ENCODE data around the gene NFKB1.
A peak's percentile ranks its signal among the peaks of the same experiment; 100 is the strongest.
"Not testable (repeated sequence)": the region's sequence is repeated elsewhere in the genome, so short reads cannot be mapped to it uniquely, and the experiment has no call there.

NFKB1 gene

DNA sequence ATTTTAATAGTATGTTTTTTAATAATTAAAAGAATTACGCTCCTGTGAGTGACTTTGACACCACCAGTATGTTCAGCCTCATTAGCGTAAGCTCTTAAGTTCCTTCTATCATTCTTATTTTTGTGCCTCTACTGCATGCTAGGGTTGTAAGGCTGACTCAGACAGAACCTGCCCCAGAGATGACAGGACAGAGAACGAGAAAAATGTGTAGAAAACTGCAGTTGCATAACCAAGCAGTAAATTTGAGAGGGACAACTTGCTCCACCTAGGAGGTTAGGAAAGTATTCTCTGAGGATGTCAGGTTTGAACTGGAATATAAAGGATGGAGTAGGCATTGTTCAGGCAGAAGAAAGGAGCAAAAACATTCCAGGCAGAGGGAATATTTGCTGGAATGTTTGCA is 98.7 kb downstream of the NFKB1 start:
- no peak for DNase-seq (ENCODE audit: low read depth)

- no peak for DNase-seq (ENCODE audit: low read depth)
These were observed 99.5 kb downstream of the NFKB1 start for GRCh38 chr4:102600689-102601088.

GRCh38 chr4:102601586-102602227 is 100.5 kb downstream of the NFKB1 start:
- DNase-seq (ENCODE audit: low read depth) = no peak

DNA sequence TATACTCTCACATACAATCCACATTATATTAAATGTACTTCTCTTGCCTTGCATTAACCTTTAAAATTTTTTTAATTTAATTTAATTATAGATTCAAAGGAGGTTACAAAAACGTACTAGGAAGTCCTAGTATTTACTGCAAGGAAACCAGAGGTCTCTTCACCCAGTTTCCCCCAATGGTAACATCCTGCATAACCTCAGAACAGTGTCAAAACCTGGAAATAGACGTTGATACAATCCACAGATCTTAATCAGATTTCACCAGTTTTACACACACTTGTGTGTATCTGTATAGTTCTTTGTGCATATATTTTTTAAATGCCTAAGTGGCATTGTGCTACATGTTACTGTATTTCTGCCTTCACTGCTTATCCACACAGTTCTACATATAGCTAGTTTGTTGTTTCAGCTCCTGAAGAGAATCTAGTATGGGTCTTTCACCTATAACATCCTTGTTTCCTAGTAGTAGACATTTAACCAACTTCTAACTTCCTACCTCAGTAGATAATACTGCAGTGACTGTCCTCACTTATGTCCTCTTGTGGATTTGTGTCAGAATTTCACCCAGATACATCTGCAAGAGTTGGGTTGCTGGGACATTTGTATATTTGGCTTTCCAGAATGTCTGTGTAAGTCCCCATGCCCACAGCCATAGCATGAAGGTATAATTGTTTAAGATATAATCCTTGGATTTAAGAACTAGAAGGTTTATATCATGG is 103.2 kb downstream of the NFKB1 start:
- no peak for DNase-seq (ENCODE audit: low read depth)

DNA sequence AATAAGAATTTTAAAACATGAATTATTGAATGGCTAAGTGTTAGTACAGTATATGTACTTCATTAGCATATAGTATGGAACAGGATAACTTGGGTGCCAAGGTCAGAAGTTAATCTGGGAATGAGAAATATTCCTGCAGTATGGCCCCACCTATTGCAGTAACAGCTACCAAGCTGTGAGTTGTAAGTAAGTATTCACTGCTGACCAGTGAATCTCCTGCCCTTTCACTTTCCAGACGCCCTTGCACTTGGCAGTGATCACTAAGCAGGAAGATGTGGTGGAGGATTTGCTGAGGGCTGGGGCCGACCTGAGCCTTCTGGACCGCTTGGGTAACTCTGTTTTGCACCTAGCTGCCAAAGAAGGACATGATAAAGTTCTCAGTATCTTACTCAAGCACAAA is 105.1 kb downstream of the NFKB1 start:
- no peak for DNase-seq (ENCODE audit: low read depth)

- DNase-seq (ENCODE audit: low read depth) = no peak
These were observed 105.8 kb downstream of the NFKB1 start for GRCh38 chr4:102606846-102607450.

DNA sequence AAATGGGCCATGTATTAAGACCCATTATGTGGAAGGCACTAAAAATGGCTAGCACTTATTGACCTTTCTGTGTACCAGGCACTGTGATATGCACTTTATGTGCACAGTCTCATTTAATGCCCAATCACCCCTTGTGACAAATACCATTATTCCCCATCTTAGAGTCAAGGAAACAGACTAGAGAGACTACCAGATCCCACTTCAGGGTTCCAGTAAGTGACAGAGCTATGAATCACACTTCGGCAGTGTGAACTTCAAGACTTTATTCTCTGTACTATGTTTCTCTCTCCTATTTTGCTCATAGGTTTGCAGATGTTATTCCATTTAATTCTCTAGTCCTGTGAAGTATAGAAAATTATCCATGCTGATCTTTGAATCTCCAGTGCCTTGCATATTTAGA is 107.0 kb downstream of the NFKB1 start:
- no peak for DNase-seq (ENCODE audit: low read depth)

DNA sequence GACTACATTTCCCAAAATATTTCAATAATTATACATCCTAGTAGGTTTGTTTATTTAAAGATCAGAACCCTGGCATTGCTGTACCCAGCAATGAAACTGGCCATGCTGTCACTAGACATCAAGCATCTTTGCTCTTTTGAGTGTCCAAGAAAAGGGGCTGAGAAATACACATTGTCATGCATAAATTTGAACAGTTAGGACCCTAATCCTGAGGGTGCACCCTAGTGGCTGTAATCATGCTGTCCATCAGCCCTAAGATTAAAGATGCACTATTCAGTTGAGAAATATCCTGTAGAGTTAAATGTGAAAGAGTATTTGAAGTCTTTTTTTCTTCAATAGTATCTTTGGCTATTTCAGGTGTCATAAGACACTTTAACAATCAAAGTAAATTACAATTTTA is 108.8 kb downstream of the NFKB1 start:
- no peak for DNase-seq (ENCODE audit: low read depth)

GRCh38 chr4:102610476-102610875 is 109.3 kb downstream of the NFKB1 start:
- no peak for DNase-seq (ENCODE audit: low read depth)

- no peak for DNase-seq (ENCODE audit: low read depth)
These were observed 111.1 kb downstream of the NFKB1 start for GRCh38 chr4:102612210-102612609.

DNA sequence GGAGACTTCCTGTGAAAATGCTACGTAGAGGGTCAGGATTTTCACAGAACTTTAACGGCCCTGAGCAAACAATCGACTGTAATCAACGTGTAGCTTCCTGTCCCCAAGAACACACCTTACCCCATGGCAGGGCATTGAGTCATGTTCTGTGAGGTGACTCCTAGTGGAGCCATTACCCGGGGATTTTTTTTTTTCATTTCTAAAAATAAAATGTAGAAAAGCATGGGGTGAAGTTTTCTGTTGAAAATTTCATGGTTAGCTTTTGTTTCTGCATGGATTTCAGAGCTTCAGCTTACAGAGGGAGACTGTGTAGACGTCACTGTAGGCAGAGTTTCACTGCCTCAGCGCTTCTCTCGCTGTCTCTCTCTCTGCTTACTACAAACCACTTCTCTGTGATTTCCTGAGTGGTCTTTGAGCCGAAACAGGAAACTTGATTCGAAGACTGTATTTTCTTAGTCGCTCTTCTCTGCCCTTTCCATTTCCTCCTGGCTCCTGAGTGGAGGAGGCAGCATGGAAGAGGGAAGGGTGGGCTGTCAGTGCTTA is 111.7 kb downstream of the NFKB1 start:
- DNase-seq (ENCODE audit: low read depth) = no peak

DNA sequence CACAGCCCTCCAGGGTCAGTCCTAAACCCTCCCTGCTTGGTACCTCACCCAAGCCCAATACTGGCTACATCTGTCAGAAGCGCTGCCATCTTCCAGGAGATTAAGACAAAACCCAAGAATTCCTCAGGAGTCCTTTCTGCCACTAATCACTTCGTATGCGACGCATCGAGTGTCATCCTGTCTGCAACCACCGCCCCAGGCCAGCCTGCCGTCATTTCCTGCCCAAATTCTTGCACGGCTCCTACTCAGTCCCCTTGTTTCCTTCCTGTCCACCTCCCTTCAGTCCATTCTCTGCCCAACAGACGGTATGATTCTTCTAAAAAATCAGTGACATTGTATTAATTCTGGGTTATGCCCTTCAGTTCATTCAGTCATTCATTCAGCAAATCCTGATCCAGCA is 113.6 kb downstream of the NFKB1 start:
- no peak for DNase-seq (ENCODE audit: low read depth)

DNA sequence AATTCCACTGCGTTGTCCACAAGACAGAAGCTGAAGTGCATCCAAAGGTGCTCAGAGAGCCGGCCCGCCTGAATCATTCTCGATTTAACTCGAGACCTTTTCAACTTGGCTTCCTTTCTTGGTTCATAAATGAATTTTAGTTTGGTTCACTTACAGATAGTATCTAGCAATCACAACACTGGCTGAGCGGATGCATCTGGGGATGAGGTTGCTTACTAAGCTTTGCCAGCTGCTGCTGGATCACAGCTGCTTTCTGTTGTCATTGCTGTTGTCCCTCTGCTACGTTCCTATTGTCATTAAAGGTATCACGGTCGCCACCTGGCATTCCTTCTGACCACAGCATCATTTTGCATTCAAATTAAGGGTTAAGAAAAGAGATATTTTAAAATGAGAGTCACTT is 115.5 kb downstream of the NFKB1 start:
- DNase-seq (ENCODE audit: low read depth) = no peak

DNA sequence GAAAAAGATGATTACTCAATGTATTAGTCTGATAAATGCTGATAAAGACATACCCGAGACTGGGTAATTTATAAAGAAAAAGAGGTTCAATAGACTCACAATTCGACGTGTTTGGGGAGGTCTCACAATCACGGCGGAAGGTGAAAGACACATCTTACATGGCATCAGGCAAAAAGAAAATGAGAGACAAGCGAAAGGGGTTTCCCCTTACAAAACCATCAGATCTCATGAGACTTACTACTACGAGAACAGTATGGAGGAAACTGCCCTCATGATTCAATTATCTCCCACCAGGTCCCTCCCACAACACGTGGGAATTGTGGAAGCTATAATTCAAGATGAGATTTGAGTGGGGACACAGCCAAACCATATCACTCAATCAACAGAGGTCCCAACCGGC is 117.9 kb downstream of the NFKB1 start:
- DNase-seq (ENCODE audit: low read depth) = not testable (repeated sequence)

- not testable (repeated sequence) for DNase-seq (ENCODE audit: low read depth)
These were observed 118.8 kb downstream of the NFKB1 start for GRCh38 chr4:102619776-102620631.

DNA sequence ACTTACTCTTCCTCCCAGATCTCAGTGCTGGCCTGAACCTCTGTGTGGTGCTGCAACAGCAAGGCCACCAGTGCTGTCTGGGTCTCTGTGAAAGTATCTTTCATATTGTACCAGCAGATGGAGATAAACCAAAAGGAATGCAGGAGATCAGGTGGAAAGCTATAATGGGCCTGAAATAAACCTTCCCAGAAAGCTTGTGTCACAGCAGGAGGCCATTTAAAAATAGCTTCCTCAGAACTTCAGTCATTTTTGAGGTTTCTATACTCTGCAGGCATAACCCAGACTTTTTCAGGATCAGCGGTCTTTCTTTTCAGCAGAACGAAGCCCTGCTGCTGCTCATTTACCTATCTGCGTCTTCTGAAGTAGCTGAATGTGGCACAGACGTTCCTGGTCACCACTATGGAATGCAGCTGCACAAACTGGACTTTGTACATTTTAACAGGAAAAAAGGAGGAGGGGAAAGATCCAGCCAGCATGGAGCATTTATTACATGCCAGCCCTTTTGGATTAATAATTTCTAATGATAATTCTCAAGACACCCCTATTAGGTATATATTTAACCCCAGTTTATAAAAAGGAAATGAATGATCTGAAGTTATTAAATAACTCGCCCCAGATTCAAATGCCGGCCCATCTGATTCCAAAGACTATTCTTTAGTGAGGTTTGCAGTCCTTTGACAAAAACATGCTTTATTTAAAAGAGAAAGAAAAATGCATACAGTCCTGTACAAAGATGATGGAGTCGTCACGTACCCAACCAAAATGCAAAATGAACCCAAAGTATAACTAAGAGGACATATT is 119.7 kb downstream of the NFKB1 start:
- peak; percentile 50 for DNase-seq (ENCODE audit: low read depth)

- no peak for DNase-seq (ENCODE audit: low read depth)
These were observed 122.5 kb downstream of the NFKB1 start for GRCh38 chr4:102623622-102624021.

DNA sequence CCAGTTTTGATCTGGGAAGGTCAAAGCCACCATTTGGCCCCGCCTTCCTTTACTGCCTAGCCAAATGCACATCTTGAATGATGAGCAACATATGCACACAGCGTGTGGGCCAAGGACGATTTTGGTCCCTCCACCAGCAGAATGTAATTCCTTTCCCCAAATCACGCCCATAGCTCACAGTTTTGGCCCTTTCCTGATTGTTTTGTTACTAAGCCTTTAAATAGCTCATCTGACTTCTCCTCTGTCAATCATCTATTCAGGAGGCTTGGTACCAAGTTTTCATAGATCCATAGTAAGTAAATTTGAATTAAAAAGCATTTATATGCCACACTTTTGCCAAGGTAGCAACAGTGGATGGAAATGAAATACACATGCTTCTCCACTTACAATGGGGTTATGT is 123.3 kb downstream of the NFKB1 start:
- no peak for DNase-seq (ENCODE audit: low read depth)

DNA sequence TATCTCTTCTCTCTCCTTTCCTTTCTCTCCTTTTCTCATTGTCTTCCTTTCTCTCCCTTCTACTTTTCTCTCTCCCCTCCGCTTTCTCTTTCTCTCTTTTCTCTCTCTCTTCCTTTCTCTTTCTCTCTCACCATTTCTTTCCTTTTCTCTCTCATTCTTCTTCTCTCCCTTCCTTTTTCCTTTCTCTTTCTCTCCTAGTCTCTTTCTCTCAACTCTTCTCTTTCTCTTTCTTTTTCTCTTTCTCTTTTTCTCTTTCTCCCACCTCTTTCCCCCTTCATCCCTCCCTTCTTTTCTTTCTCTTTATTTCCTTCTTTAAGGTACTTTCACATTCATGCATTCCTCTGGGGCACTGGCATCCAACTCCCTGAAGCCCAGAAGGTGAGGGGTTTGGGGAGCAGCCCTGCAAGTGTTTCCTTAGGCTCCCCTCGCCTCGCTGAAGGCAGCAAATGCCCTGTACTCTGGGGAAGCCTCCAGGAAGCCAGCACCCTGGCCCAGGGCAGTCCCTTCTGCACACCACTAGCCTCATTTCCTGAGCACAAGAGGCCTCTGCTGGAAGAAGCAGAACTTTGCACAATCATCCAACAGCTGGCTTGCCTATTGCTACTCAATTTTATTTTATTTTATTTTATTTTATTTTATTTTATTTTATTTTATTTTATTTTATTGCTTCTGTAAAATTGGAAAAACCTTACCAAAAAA is 124.2 kb downstream of the NFKB1 start:
- DNase-seq (ENCODE audit: low read depth) = no peak

DNA sequence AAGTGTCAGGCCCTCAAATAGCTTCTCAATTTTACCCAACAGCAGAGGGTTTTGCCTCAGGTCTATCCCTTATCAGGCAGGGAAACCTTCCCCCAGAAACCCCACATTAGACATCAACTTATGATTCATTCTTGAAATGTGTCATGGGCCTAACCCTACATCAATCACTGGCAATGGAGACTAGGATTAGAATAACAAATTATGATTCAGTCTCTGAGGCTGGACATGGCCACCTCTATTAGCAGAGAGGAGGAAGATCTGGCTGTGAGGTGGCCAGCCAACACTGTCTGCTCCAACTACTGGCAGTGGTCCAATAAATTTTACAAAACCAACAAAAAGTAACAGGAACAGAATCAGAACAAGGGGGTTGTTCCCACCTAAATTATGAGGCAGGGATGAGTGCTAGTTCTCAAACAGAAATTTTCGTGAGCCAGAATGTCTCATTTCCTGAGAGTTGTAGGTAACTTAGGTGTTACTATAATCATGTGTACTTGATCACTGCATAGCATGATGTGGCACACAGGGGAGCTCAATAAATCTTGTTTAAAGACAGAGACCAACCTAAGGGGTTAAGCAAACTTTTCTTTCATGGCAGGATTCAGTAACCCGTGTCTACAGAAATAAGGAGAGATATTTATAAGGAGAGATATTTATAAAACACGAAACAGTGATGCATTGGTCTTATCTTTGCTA is 126.8 kb downstream of the NFKB1 start:
- no peak for DNase-seq (ENCODE audit: low read depth)

Measured in GM04503 (cell line).